ENCODE measurements around the gene CBX7.

- TF ChIP-seq MAX (IDR thresholded peaks at IDR 0.05; ENCODE audit: insufficient read depth, insufficient read length) (no peak), CTCF (IDR thresholded peaks at IDR 0.05; ENCODE audit: extremely low read depth in 1 of 2, insufficient read depth in 1 of 2, low read depth in 1 of 2, low read length in 2 of 2) (no peak), POLR2A (IDR thresholded peaks at IDR 0.05; ENCODE audit: low read depth, low read length) (no peak)
Measured at GRCh38 chr22:39094717-39095389, 57.6 kb downstream of the CBX7 start.

All from endothelial cell of umbilical vein (primary cell).